K562 (cell line): ENCODE data around the gene SIRT4. TPM values are rescaled to one million over a fixed set of nuclear protein-coding genes. Genes with fewer than 3 reads are reported as not detected.
A peak's percentile ranks its signal among the peaks of the same experiment; 100 is the strongest.

Experiments used
- CEBPZ ChIP-seq: fragments of 150-350 bp; IDR thresholded peaks from 2 replicates; pipeline ENCODE4 v1.6.1; 2014; ENCODE audit warnings: low read depth, mild to moderate bottlenecking, low read length, borderline replicate concordance
- CTBP1 ChIP-seq: fragments of 450-650 bp; IDR thresholded peaks from 2 replicates; pipeline ENCODE4 v1.6.1; 2016; ENCODE audit warnings: borderline replicate concordance
- PRDM10 ChIP-seq: fragments of 450-650 bp; IDR thresholded peaks from 2 replicates; pipeline ENCODE4 v1.6.1; 2018; ENCODE audit not compliant: partially characterized antibody
- SMARCE1 ChIP-seq: fragments of 450-650 bp; IDR thresholded peaks from 2 replicates; pipeline ENCODE4 v1.7.1; 2016; ENCODE audit warnings: mild to moderate bottlenecking
- STAT5B ChIP-seq: fragments of 250-450 bp; sonication (Bioruptor Pico); IDR thresholded peaks from 2 replicates; pipeline ENCODE4 v1.8.0; 2021; ENCODE audit warnings: mild to moderate bottlenecking, inconsistent platforms
- TEAD4 ChIP-seq, 2 experiments: sonication (generic) in 1 of 2; formaldehyde crosslinking in 1 of 2; IDR thresholded peaks; 2 replicates each; pipeline versions ENCODE4 v1.6.1 to v1.8.0; 2012 to 2022; ENCODE audit warnings: borderline replicate concordance in 1 of 2, inconsistent platforms in 1 of 2, low read length in 1 of 2, mild to moderate bottlenecking in 1 of 2, missing genetic modification reagents in 1 of 2
- ZHX1 ChIP-seq: fragments of 150-350 bp; conservative IDR thresholded peaks from 2 replicates; pipeline ENCODE4 v1.6.1; 2014; ENCODE audit warnings: low read length
- ZNF280B ChIP-seq: fragments of 250-450 bp; sonication (Bioruptor Pico); IDR thresholded peaks from 2 replicates; pipeline ENCODE4 v1.5.1; 2021; ENCODE audit warnings: mild to moderate bottlenecking
- ZNF695 ChIP-seq: fragments of 450-650 bp; formaldehyde crosslinking; IDR thresholded peaks from 2 replicates; pipeline ENCODE4 v1.4.0; 2020; ENCODE audit warnings: mild to moderate bottlenecking, moderate library complexity
- ZNF707 ChIP-seq: fragments of 250-450 bp; sonication (Bioruptor Pico); conservative IDR thresholded peaks from 2 replicates; pipeline ENCODE4 v1.8.0; 2022; ENCODE audit warnings: inconsistent platforms, mild to moderate bottlenecking, moderate library complexity
- ZNF740 ChIP-seq, 3 experiments: fragments of 200-800 bp in 1 of 3; sonication (Bioruptor generic) in 1 of 3; sonication (generic) in 1 of 3; formaldehyde crosslinking in 1 of 3; IDR thresholded peaks; 2 replicates each; pipeline versions ENCODE4 v1.6.1 to v1.8.0; 2016 to 2022; ENCODE audit warnings: mild to moderate bottlenecking in 2 of 3, missing compliant biosample characterization in 2 of 3, missing genetic modification characterization in 2 of 3, missing genetic modification reagents in 1 of 3
- polyA plus RNA-seq, 8 experiments: library from polyadenylated mRNA; depleted of rRNA in 4 of 8; stranded (reverse) in 5 of 8; unstranded in 3 of 8; fragments of >200 nt; fragmentation: Nextera tagmentation in 2 of 8; fragmentation: Illumina TruSeq in 1 of 8; extraction: Ambion mirVana in 2 of 8; extraction: Trizol in 1 of 8; gene quantifications; 2 replicates each; pipeline versions ENCODE4 v1.2.1 to v1.2.3, GENCODE V29; 2011 to 2014; ENCODE audit warnings: inconsistent platforms in 1 of 8, missing spikeins in 1 of 8
- total RNA-seq, 7 experiments: library from RNA; depleted of rRNA in 6 of 7; stranded (reverse); fragments of >200 nt in 6 of 7; fragmentation: Illumina TruSeq in 2 of 7; extraction: Trizol in 2 of 7; gene quantifications; 2 replicates each; pipeline versions ENCODE4 v1.2.1 to v1.2.3, GENCODE V29; 2011 to 2021; ENCODE audit warnings: low replicate concordance in 1 of 7

Gene SIRT4
- total and polyA plus RNA-seq, 9 of the 15 experiments (the other 6 are each of a cell fraction or from before 2014, with no cell fraction given), result 0.86 to 5.2 (median 2.4) TPM

- TF ChIP-seq CEBPZ (no peak), CTBP1 (0 out of 2 replicates have a peak, but pooled peaks have one; percentile 17), PRDM10 (peak; percentile 100), ZNF707 (CRISPR knock-in tag) (no peak), STAT5B (CRISPR knock-in tag) (no peak), ZHX1 (no peak), ZNF280B (CRISPR knock-in tag) (no peak), SMARCE1 (peak; percentile 39; the same call in 1 of the 2 replicates), ZNF695 (CRISPR knock-in tag) (no peak), ZNF740 (CRISPR knock-in tag; IDR thresholded peaks at IDR 0.05) (no peak), ZNF740 (tag; IDR thresholded peaks at IDR 0.05) (no peak), TEAD4 (IDR thresholded peaks at IDR 0.05; ENCODE audit: low read length) (peak; percentile 30), TEAD4 (CRISPR knock-in tag; IDR thresholded peaks at IDR 0.05; ENCODE audit: borderline replicate concordance) (no peak)
Observed at GRCh38 chr12:120301962-120302815, at the start of gene SIRT4 (continued).
